HG03469 (cell line): ENCODE measurements around the gene OTULIN.
A peak's percentile ranks its signal among the peaks of the same experiment; 100 is the strongest.

ENCODE experiments used
- ATAC-seq: cut with Tn5 transposase; IDR thresholded peaks from one replicate; pipeline ENCODE4 v1.9.1; 2021; ENCODE audit warnings: mild to moderate bottlenecking, moderate library complexity, moderate number of reproducible peaks; ENCODE audit not compliant: unreplicated experiment

Gene OTULIN

GRCh38 chr5:14716755-14717752, 52.5 kb downstream of the OTULIN start:
- ATAC-seq, result no peak

GRCh38 chr5:14718778-14719177, 54.3 kb downstream of the OTULIN start:
- no peak for ATAC-seq

- no peak for ATAC-seq
Measured at GRCh38 chr5:14720236-14720923, 55.9 kb downstream of the OTULIN start.

- ATAC-seq, result no peak
Measured at GRCh38 chr5:14721990-14722656, 57.6 kb downstream of the OTULIN start.

- no peak for ATAC-seq
Measured at GRCh38 chr5:14722923-14723322, 58.4 kb downstream of the OTULIN start.

- ATAC-seq, result no peak
Measured at GRCh38 chr5:14723701-14724132, 59.2 kb downstream of the OTULIN start.

GRCh38 chr5:14724633-14725032, 60.1 kb downstream of the OTULIN start:
- ATAC-seq, result no peak

GRCh38 chr5:14726066-14726838, 61.7 kb downstream of the OTULIN start:
- ATAC-seq, result no peak

GRCh38 chr5:14727428-14727865, 62.9 kb downstream of the OTULIN start:
- ATAC-seq, result peak; percentile 82

GRCh38 chr5:14727928-14728458, 63.5 kb downstream of the OTULIN start:
- ATAC-seq, result no peak

- no peak for ATAC-seq
Measured at GRCh38 chr5:14728459-14728938, 64.0 kb downstream of the OTULIN start.

- no peak for ATAC-seq
Measured at GRCh38 chr5:14729448-14730385, 65.2 kb downstream of the OTULIN start.

- ATAC-seq, result no peak
Measured at GRCh38 chr5:14730466-14730865, 65.9 kb downstream of the OTULIN start.

- no peak for ATAC-seq
Measured at GRCh38 chr5:14730881-14731280, 66.4 kb downstream of the OTULIN start.

GRCh38 chr5:14732991-14733390, 68.5 kb downstream of the OTULIN start:
- no peak for ATAC-seq

GRCh38 chr5:14733661-14734060, 69.1 kb downstream of the OTULIN start:
- ATAC-seq, result no peak

- no peak for ATAC-seq
Measured at GRCh38 chr5:14734396-14734795, 69.9 kb downstream of the OTULIN start.

GRCh38 chr5:14735944-14736343, 71.4 kb downstream of the OTULIN start:
- no peak for ATAC-seq

- no peak for ATAC-seq
Measured at GRCh38 chr5:14737291-14737690, 72.8 kb downstream of the OTULIN start.
